Spleen (tissue), 11 donors: ENCODE measurements around the gene OVAAL. TPM values are rescaled to one million over a fixed set of nuclear protein-coding genes. Genes with fewer than 3 reads are reported as not detected.

Experiments
- DNase-seq: peaks from one replicate; pipeline ENCODE4 v3.0.0-alpha.2; 2020
- H3K27ac ChIP-seq, 8 donors: fragments of 200-600 bp; sonication (generic) in 7 of 8; 1 replicate in 4 of 8; 2 replicates in 4 of 8; pipeline versions ENCODE4 v1.5.0 to v1.8.0; 2016 to 2021; ENCODE audit warnings: inconsistent platforms in 4 of 8, mild to moderate bottlenecking in 4 of 8, moderate library complexity in 1 of 8
- H3K27me3 ChIP-seq, 7 donors: fragments of 200-600 bp; sonication (generic) in 6 of 7; replicated peaks in 1 of 7; 1 replicate in 4 of 7; 2 replicates in 3 of 7; pipeline versions ENCODE4 v1.5.0 to v1.8.0; 2016 to 2021; ENCODE audit warnings: inconsistent platforms in 3 of 7, mild to moderate bottlenecking in 1 of 7
- H3K36me3 ChIP-seq, 6 donors: fragments of 200-600 bp; sonication (generic) in 5 of 6; 1 replicate in 4 of 6; 2 replicates in 2 of 6; pipeline versions ENCODE4 v1.5.0 to v1.8.0; 2016 to 2021; ENCODE audit warnings: inconsistent platforms in 2 of 6
- H3K4me1 ChIP-seq, 6 donors: fragments of 200-600 bp; sonication (generic) in 5 of 6; 1 replicate in 3 of 6; 2 replicates in 3 of 6; pipeline versions ENCODE4 v1.5.0 to v1.8.0; 2016 to 2021; ENCODE audit warnings: inconsistent platforms in 3 of 6
- H3K4me3 ChIP-seq, 8 donors: fragments of 200-600 bp; sonication (generic) in 7 of 8; 1 replicate in 4 of 8; 2 replicates in 4 of 8; pipeline versions ENCODE4 v1.5.0 to v1.8.0; 2016 to 2021; ENCODE audit warnings: inconsistent platforms in 4 of 8, mild to moderate bottlenecking in 4 of 8, moderate library complexity in 2 of 8
- H3K9me3 ChIP-seq, 8 donors: fragments of 200-600 bp; sonication (generic) in 7 of 8; 1 replicate in 4 of 8; 2 replicates in 4 of 8; pipeline versions ENCODE4 v1.5.0 to v1.8.0; 2016 to 2021; ENCODE audit warnings: inconsistent platforms in 4 of 8
- POLR2A ChIP-seq, 3 donors: fragments of 450-650 bp; IDR thresholded peaks; one replicate each; pipeline ENCODE4 v1.5.1; 2017; ENCODE audit warnings: antibody characterized with exemption in 3 of 3, mild to moderate bottlenecking in 1 of 3
- POLR2AphosphoS5 ChIP-seq, 3 donors: sonication (generic); formaldehyde crosslinking; IDR thresholded peaks; one replicate each; pipeline ENCODE4 v1.5.1; 2017; ENCODE audit warnings: antibody characterized with exemption in 3 of 3
- WGBS, 5 donors: extraction: QIAGEN DNeasy Blood & Tissue Kit in 3 of 5; methylation state at CpG; one replicate each; pipeline versions ENCODE4 v1.1.5 to v1.1.7; 2013 to 2018; 5-methylcytosine and 5-hydroxymethylcytosine counted together
- intact Hi-C: fragments of 100-400 bp; cut with DNase I; formaldehyde crosslinking; loops from one replicate; pipeline ENCODE4 v1.15.0; 2023; ENCODE audit warnings: low total_unique reads
- polyA plus RNA-seq, 3 donors: library from polyadenylated mRNA; stranded (reverse); fragments of 200-250 nt; gene quantifications; one replicate each; pipeline ENCODE4 v1.2.1, GENCODE V29; 2013
- total RNA-seq, 7 donors: library from RNA; depleted of rRNA in 3 of 7; stranded (reverse); fragments of >200 nt in 3 of 7; fragmentation: NEBNext Ultra II Directional in 4 of 7; extraction: Animal tissue kit (Norgen Biotek cat#: 25700) in 4 of 7; gene quantifications; one replicate each; pipeline versions ENCODE4 v1.1.0 to v1.2.1, GENCODE V29; 2016 to 2021
- TF ChIP-seq, protein P1 (sequence below), 11 experiments: fragments of 200-600 bp in 7 of 11; fragments of 450-650 bp in 4 of 11; sonication (generic) in 4 of 11; IDR thresholded peaks in 8 of 11; conservative IDR thresholded peaks in 3 of 11; 1 replicate in 7 of 11; 2 replicates in 4 of 11; pipeline versions ENCODE4 v1.4.0 to v1.8.0; 2016 to 2021; ENCODE audit warnings: antibody characterized with exemption in 11 of 11, inconsistent platforms in 4 of 11, mild to moderate bottlenecking in 1 of 11
- donor health status: healthy with polysubstance abuse.
- donor health status: DM: no; HTN: no; CAD: no; lungs with moderate emphysema.
- donor health status: DM: no; HTN: no; CAD: no.
- donor health status: Bipolar disorder and iron deficiency.
- donor health status: healthy.
- donor health status: DM: no; HTN: no; CAD: no.
- donor health status: DM: yes; HTN: yes; CAD: no.

OVAAL gene
- total and polyA plus RNA-seq, 10 donors, result not detected

DNA sequence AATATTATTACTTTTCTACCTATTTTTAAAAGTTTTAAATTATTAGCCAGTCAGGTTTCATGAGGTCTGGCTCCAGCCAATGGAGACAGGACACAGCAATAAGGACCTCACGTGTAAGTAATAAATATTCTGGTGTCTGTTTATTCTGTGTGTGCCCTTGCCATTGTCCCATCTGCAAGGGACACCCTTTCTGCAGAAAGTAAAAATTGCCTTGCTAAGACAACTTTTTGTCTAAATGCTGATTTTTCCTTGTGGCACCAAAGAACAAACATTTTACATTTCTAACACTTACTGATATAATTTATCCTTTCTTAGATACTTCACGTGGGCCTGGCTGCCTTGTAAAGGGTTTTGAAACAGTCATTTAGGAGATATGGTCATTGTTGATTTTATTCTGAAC is 29.4 kb downstream of the OVAAL start:
- no peaks in the 10 kb centered on the region for H3K36me3 ChIP-seq
- 82 to 93% (median 89%) methylated on average over 2 of the region's 2 CpGs for WGBS, 5 donors
- H3K27me3 ChIP-seq, result peaks cover 0 to 4% (median 0%) of the 10 kb centered on the region in 7 donors
- H3K4me1 ChIP-seq, result no peaks in the 10 kb centered on the region
- intact Hi-C loops, result no loop called here
- TF ChIP-seq, protein P1, sequence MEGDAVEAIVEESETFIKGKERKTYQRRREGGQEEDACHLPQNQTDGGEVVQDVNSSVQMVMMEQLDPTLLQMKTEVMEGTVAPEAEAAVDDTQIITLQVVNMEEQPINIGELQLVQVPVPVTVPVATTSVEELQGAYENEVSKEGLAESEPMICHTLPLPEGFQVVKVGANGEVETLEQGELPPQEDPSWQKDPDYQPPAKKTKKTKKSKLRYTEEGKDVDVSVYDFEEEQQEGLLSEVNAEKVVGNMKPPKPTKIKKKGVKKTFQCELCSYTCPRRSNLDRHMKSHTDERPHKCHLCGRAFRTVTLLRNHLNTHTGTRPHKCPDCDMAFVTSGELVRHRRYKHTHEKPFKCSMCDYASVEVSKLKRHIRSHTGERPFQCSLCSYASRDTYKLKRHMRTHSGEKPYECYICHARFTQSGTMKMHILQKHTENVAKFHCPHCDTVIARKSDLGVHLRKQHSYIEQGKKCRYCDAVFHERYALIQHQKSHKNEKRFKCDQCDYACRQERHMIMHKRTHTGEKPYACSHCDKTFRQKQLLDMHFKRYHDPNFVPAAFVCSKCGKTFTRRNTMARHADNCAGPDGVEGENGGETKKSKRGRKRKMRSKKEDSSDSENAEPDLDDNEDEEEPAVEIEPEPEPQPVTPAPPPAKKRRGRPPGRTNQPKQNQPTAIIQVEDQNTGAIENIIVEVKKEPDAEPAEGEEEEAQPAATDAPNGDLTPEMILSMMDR (IDR thresholded peaks at IDR 0.05 in 8 of 11, conservative IDR thresholded peaks at IDR 0.05 in 3 of 11), result no peak
- TF ChIP-seq POLR2AphosphoS5 (IDR thresholded peaks at IDR 0.05), result no peak
- TF ChIP-seq POLR2A (IDR thresholded peaks at IDR 0.05), result no peak
- H3K27ac ChIP-seq, result no peak overlapping the region
- H3K9me3 ChIP-seq, result peaks cover 0 to 17% (median 8%) of the 10 kb centered on the region in 8 donors
- no peak for DNase-seq
- H3K4me3 ChIP-seq, result no peak overlapping the region

DNA sequence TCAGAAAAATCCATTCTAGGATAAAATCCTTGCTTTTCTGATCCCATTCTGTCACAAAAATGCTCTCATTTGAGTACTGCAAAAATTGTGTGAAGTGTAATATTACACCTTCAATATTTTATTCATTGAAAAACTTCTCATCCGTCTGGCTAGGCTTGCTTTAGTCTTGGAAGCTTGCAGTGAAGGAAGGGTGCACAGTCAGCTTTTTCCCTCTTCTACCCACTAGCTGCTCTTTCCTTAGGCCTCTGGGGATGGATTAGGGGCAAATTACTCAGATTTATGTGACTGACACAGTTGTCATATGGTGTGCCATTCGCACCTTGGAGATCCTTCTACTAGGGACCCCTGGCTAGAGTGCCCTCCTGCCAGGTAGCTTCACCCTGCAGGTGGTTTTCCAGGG is 32.1 kb downstream of the OVAAL start:
- Histone ChIP-seq H3K4me1 (no peaks in the 10 kb centered on the region), H3K27ac (no peak overlapping the region), H3K36me3 (no peaks in the 10 kb centered on the region), H3K4me3 (no peak overlapping the region), H3K27me3 (no peaks in the 10 kb centered on the region), H3K9me3 (peaks cover 0 to 17% (median 8%) of the 10 kb centered on the region in 8 donors)
- intact Hi-C loops, result no loop called here
- TF ChIP-seq POLR2AphosphoS5 (IDR thresholded peaks at IDR 0.05) (no peak), POLR2A (IDR thresholded peaks at IDR 0.05) (no peak)
- TF ChIP-seq, protein P1 (IDR thresholded peaks at IDR 0.05 in 8 of 11, conservative IDR thresholded peaks at IDR 0.05 in 3 of 11), result no peak
- 82 to 96% (median 91%) methylated on average over 2 of the region's 2 CpGs for WGBS, 5 donors
- DNase-seq, result no peak

DNA sequence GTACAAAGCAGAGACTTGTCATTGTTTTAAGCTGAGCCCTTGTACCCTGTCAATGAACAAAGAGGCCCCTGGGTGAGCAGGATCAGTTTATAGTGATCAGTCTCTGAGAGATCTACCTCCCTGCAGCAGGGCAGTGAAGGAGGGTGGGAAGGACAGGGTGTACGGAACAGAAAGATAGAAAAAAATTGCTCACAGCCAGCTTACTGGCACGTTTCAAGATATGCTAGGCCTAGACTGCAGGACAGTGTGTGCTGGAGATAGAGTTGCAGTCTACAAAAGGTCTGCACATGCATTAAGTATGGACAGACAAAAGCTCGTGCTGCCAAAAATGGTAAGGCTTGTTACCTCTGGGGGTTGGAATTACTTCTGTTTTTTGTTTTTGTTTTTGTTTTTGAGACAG is 34.6 kb downstream of the OVAAL start:
- no peaks in the 10 kb centered on the region for H3K4me1 ChIP-seq
- intact Hi-C loops, result no loop called here
- 82 to 91% (median 85%) methylated on average over 3 of the region's 3 CpGs for WGBS, 5 donors
- H3K27me3 ChIP-seq, result no peaks in the 10 kb centered on the region
- no peak overlapping the region for H3K4me3 ChIP-seq
- H3K27ac ChIP-seq, result no peak overlapping the region
- peaks cover 0 to 6% (median 1%) of the 10 kb centered on the region in 8 donors for H3K9me3 ChIP-seq
- TF ChIP-seq, protein P1 (IDR thresholded peaks at IDR 0.05 in 8 of 11, conservative IDR thresholded peaks at IDR 0.05 in 3 of 11), result no peak
- TF ChIP-seq POLR2AphosphoS5 (IDR thresholded peaks at IDR 0.05), result no peak
- TF ChIP-seq POLR2A (IDR thresholded peaks at IDR 0.05), result no peak
- DNase-seq, result no peak
- no peaks in the 10 kb centered on the region for H3K36me3 ChIP-seq

DNA sequence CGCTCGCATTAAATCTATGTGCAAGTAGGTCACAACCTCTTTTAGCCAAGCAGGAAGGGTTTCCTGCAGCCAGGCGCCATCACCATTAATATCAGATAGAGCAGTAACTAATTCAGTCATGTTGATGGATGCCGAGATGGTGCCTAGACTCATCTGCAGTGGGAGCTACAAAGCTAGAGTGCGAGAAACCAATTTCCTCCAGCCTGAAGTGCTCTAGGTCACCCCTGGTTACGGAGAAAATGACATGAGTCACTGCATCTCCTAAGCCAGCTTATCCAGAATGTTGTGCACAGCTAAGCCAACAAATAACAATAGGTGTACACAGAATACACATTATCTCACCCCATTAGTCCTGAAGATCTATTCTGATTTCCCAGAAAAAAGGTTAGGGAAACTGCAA is 36.0 kb downstream of the OVAAL start:
- no peaks in the 10 kb centered on the region for H3K27me3 ChIP-seq
- no peak for TF ChIP-seq POLR2A (IDR thresholded peaks at IDR 0.05)
- TF ChIP-seq, protein P1 (IDR thresholded peaks at IDR 0.05 in 8 of 11, conservative IDR thresholded peaks at IDR 0.05 in 3 of 11), result no peak
- no peak for TF ChIP-seq POLR2AphosphoS5 (IDR thresholded peaks at IDR 0.05)
- H3K9me3 ChIP-seq, result no peaks in the 10 kb centered on the region
- no peaks in the 10 kb centered on the region for H3K36me3 ChIP-seq
- WGBS, 5 donors, result 82 to 88% (median 87%) methylated on average over 6 of the region's 6 CpGs
- intact Hi-C loops, result no loop called here
- H3K4me1 ChIP-seq, result no peaks in the 10 kb centered on the region
- no peak overlapping the region for H3K4me3 ChIP-seq
- no peak overlapping the region for H3K27ac ChIP-seq
- no peak for DNase-seq
